Right atrium auricular region (tissue), 2 donors: ENCODE data around the gene ATG7. TPM values are rescaled to one million over a fixed set of nuclear protein-coding genes. Genes with fewer than 3 reads are reported as not detected.

Experiments used
- DNase-seq: peaks from one replicate; pipeline ENCODE4 v3.0.0-alpha.2; 2019; ENCODE audit warnings: low spot score
- H3K27ac ChIP-seq, 2 donors: fragments of 200-600 bp; sonication (generic); 1 replicate in 1 of 2; 2 replicates in 1 of 2; pipeline ENCODE4 v1.5.1; 2016 to 2019
- H3K27me3 ChIP-seq, 2 donors: fragments of 200-600 bp; sonication (generic); one replicate each; pipeline versions ENCODE4 v1.5.1 to v1.6.0; 2017 to 2019
- H3K36me3 ChIP-seq: fragments of 200-600 bp; sonication (generic); one replicate; pipeline ENCODE4 v1.5.1; 2016
- H3K4me1 ChIP-seq, 2 donors: fragments of 200-600 bp; sonication (generic); one replicate each; pipeline versions ENCODE4 v1.5.1 to v1.6.0; 2017 to 2019
- H3K4me3 ChIP-seq, 2 donors: fragments of 200-600 bp; sonication (generic); 1 replicate in 1 of 2; 2 replicates in 1 of 2; pipeline ENCODE4 v1.5.1; 2017 to 2019; ENCODE audit warnings: mild to moderate bottlenecking in 1 of 2, moderate library complexity in 1 of 2
- H3K9me3 ChIP-seq, 2 donors: fragments of 200-600 bp; sonication (generic); one replicate each; pipeline ENCODE4 v1.5.1; 2019
- total RNA-seq, 2 donors: library from RNA; depleted of rRNA; stranded (reverse); fragments of >200 nt; gene quantifications; one replicate each; pipeline ENCODE4 v1.1.0, GENCODE V29; 2016
- TF ChIP-seq, protein P1 (sequence below), 2 donors: fragments of 200-600 bp; sonication (generic); IDR thresholded peaks; one replicate each; pipeline ENCODE4 v1.5.1; 2019; ENCODE audit warnings: antibody characterized with exemption in 2 of 2

ATG7 gene
- total RNA-seq, 2 donors from 2014 or later, result 15.2 to 23.8 TPM

DNA sequence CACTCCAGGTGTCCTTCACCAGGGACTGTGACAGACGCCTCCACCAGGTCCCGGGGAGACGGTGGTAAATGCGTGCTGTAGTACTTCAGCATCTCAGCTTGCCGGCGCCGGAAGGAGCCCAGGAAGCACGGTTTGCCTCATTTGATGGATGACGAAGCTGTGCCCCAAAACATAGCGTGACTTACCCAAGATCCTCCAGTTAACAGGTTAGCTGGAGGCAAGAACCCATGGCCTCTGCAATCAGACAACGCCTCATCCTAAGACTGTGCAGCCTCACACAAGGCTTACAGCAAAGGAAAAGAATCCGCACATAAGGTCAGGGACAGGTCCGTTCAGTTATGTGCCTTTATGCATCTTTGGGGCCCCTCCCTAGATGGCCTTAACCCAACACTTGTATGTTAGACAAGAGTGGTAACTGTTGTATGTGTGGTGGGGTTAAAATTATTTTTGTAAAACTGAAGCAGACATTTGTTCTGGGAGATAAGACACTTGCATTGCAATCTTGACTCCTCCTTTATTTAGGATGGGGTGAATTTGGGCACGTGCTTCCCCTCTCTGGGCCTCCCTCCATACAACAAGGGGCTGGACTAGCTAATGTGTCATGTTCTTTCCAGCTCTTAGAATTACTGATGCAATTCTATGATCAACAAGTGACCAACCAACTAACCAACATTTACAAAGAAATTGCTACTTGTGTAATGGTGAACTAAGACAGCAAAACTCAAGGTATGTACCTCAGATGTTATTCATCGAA lies 332.1 kb downstream of the ATG7 start:
- TF ChIP-seq, protein P1, sequence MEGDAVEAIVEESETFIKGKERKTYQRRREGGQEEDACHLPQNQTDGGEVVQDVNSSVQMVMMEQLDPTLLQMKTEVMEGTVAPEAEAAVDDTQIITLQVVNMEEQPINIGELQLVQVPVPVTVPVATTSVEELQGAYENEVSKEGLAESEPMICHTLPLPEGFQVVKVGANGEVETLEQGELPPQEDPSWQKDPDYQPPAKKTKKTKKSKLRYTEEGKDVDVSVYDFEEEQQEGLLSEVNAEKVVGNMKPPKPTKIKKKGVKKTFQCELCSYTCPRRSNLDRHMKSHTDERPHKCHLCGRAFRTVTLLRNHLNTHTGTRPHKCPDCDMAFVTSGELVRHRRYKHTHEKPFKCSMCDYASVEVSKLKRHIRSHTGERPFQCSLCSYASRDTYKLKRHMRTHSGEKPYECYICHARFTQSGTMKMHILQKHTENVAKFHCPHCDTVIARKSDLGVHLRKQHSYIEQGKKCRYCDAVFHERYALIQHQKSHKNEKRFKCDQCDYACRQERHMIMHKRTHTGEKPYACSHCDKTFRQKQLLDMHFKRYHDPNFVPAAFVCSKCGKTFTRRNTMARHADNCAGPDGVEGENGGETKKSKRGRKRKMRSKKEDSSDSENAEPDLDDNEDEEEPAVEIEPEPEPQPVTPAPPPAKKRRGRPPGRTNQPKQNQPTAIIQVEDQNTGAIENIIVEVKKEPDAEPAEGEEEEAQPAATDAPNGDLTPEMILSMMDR (IDR thresholded peaks at IDR 0.05), result no peak
- Histone ChIP-seq H3K27ac (peak overlapping the region; percentile 69 to 88), H3K27me3 (no peaks in the 10 kb centered on the region), H3K4me1 (peaks cover 0 to 87% of the 10 kb centered on the region in 2 donors), H3K36me3 (no peaks in the 10 kb centered on the region), H3K4me3 (no peak overlapping the region), H3K9me3 (no peaks in the 10 kb centered on the region)
- no peak for DNase-seq

DNA sequence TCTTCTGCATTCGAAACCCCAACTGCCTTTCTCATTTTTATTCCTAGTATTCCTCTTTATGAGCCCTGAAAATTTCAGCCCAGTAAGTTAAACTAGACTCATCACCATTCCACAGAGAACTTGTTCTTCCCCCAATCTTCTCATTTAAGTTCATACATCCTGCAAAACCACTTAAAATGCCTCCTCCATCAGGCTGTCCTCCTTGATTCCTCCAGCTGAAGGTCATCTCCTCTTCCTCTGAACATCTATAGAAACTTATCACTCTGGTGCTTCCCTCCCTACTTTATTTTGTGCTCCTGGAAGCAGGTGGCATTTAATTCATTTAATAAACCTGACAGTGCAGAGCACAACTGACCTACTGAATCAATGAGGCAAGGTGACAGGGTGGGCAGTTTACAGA lies 333.2 kb downstream of the ATG7 start:
- no peak overlapping the region for H3K4me3 ChIP-seq
- no peak for DNase-seq
- TF ChIP-seq, protein P1 (IDR thresholded peaks at IDR 0.05), result no peak
- peaks cover 0 to 89% of the 10 kb centered on the region in 2 donors for H3K4me1 ChIP-seq
- H3K9me3 ChIP-seq, result no peaks in the 10 kb centered on the region
- no peaks in the 10 kb centered on the region for H3K36me3 ChIP-seq
- peak overlapping the region; percentile 32 to 57 for H3K27ac ChIP-seq
- no peaks in the 10 kb centered on the region for H3K27me3 ChIP-seq

DNA sequence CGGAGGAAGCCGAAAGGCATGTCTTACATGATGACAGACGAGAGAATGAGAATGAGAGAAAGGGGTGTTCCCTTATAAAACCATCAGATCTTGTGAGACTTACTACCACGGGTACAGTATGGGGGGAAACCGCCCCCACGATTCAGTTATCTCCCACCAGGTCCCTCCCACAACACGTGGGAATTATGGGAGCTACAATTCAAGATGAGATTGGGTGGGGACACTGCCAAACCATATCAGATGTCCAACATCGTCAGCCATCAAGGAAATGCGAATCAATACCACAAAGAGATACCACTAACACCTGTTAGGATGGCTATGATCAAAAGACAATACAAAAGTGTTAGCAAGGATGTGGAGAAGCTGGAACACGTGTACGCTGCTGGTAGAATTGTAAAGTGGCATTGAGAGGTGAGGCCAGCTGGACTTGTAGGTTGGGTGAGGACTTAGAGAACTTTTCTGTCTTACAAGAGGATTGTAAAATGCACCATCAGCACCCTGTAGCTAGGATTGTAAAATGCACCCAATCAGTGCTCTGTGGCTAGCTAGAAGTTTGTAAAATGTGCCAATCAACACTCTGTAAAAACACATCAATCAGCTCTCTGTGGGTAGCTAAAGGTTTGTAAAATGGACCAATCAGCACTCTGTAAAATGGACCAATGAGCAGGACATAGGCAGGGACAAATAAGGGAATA lies 334.0 kb downstream of the ATG7 start:
- Histone ChIP-seq H3K27me3 (no peaks in the 10 kb centered on the region), H3K4me3 (no peak overlapping the region), H3K9me3 (no peaks in the 10 kb centered on the region), H3K36me3 (no peaks in the 10 kb centered on the region), H3K4me1 (peaks cover 0 to 89% of the 10 kb centered on the region in 2 donors), H3K27ac (peak overlapping the region; percentile 32 to 57)
- DNase-seq, result no peak
- TF ChIP-seq, protein P1 (IDR thresholded peaks at IDR 0.05), result no peak

DNA sequence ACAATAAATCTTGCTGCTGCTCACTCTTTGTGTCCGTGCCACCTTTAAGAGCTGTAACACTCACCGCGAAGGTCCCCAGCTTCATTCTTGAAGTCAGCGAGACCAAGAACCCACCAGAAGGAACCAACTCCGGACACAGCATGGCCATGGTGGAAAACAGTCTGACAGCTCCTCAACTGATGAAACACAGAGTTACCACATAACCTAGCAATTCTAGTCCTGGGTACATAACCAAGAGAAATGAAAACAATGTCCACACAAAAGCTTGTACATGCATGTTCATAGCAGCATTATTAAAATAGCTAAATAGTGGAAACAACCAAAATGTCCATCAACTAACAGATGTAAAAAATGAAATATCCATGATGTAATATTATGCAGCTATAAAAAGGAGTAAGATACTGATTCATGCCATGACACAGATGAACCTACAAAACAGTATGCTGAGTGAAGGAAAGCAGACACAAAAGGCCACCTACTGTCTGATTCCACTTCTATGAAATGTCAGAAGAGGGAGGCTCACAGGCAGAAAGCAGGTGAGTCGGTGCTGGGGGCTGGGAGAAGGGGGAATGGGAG lies 334.8 kb downstream of the ATG7 start:
- Histone ChIP-seq H3K4me1 (peaks cover 0 to 89% of the 10 kb centered on the region in 2 donors), H3K27ac (peak overlapping the region in 1 of 2 donors; percentile 20), H3K4me3 (no peak overlapping the region), H3K27me3 (no peaks in the 10 kb centered on the region), H3K36me3 (no peaks in the 10 kb centered on the region), H3K9me3 (no peaks in the 10 kb centered on the region)
- TF ChIP-seq, protein P1 (IDR thresholded peaks at IDR 0.05), result no peak
- DNase-seq, result no peak

Other genes with a start within 250 kb of the ATG7 start
- gene HRH1, start 117.9 kb upstream of the ATG7 start, total RNA-seq, result 1 to 10 TPM; 1.6 to 3.5 TPM